NT2/D1 (cell line): ENCODE results near the gene DPEP1.

Source experiments
- DNase-seq: peaks from one replicate; pipeline ENCODE4 v3.0.0-alpha.2; 2011; ENCODE audit warnings: low read depth, low spot score
- H3K27me3 ChIP-seq: 2 replicates; pipeline ENCODE4 v1.6.0; 2011; ENCODE audit warnings: mild to moderate bottlenecking; ENCODE audit not compliant: insufficient read length, insufficient read depth
- H3K36me3 ChIP-seq: 2 replicates; pipeline ENCODE4 v1.6.1; 2011; ENCODE audit warnings: mild to moderate bottlenecking, low read length, mixed read lengths; ENCODE audit not compliant: insufficient read depth, insufficient read length
- H3K4me1 ChIP-seq: 2 replicates; pipeline ENCODE4 v1.5.1; 2011; ENCODE audit not compliant: insufficient read depth, insufficient read length
- H3K4me3 ChIP-seq: 2 replicates; pipeline ENCODE4 v1.5.1; 2011; ENCODE audit warnings: low read depth; ENCODE audit not compliant: insufficient read length
- H3K9ac ChIP-seq: 2 replicates; pipeline ENCODE4 v1.6.0; 2011; ENCODE audit warnings: low read depth; ENCODE audit not compliant: insufficient read length
- H3K9me3 ChIP-seq: 2 replicates; pipeline ENCODE4 v1.5.1; 2011; ENCODE audit warnings: mild to moderate bottlenecking, low read length; ENCODE audit not compliant: insufficient read depth
- SUZ12 ChIP-seq: IDR thresholded peaks from 2 replicates; pipeline ENCODE4 v1.6.1; 2011; ENCODE audit not compliant: insufficient read length, insufficient read depth; ENCODE audit errors: extremely low read depth
- YY1 ChIP-seq: IDR thresholded peaks from 2 replicates; pipeline ENCODE4 v1.6.1; 2011; ENCODE audit not compliant: insufficient read length, insufficient read depth
- ZNF274 ChIP-seq: IDR thresholded peaks from 2 replicates; pipeline ENCODE4 v1.6.1; 2011; ENCODE audit warnings: mild to moderate bottlenecking, low read depth, low read length

The DPEP1 gene

GRCh38 chr16:89613231-89613953 is at the start of gene DPEP1:
DPEP1 (plus strand) TSS chr16:89613642; CDS start chr16:89630411, 16,769 bp downstream.
- DNase-seq = no peak
- H3K4me1 ChIP-seq = peaks cover 13% of the 10 kb centered on the region
- no peaks in the 10 kb centered on the region for H3K36me3 ChIP-seq
- H3K9ac ChIP-seq = no peak within 1 kb of the TSS
- no peaks in the 10 kb centered on the region for H3K27me3 ChIP-seq
- H3K9me3 ChIP-seq = no peaks in the 10 kb centered on the region
- H3K4me3 ChIP-seq = no peak within 1 kb of the TSS
- TF ChIP-seq YY1 = no peak
- no peak for TF ChIP-seq ZNF274
- no peak for TF ChIP-seq SUZ12

GRCh38 chr16:89564476-89565255 is 48.8 kb upstream of the DPEP1 start:
- no peak overlapping the region for H3K4me3 ChIP-seq
- no peaks in the 10 kb centered on the region for H3K9me3 ChIP-seq
- no peak for DNase-seq
- H3K9ac ChIP-seq = peak overlapping the region; percentile 1
- TF ChIP-seq YY1 (no peak), SUZ12 (no peak), ZNF274 (no peak)
- H3K4me1 ChIP-seq = peaks cover 26% of the 10 kb centered on the region
- H3K27me3 ChIP-seq = no peaks in the 10 kb centered on the region
- peaks cover 75% of the 10 kb centered on the region for H3K36me3 ChIP-seq

- H3K9me3 ChIP-seq = no peaks in the 10 kb centered on the region
- DNase-seq = no peak
- no peak overlapping the region for H3K4me3 ChIP-seq
- peaks cover 75% of the 10 kb centered on the region for H3K36me3 ChIP-seq
- TF ChIP-seq ZNF274 = no peak
- no peak for TF ChIP-seq SUZ12
- no peak for TF ChIP-seq YY1
- H3K27me3 ChIP-seq = no peaks in the 10 kb centered on the region
- H3K4me1 ChIP-seq = peaks cover 26% of the 10 kb centered on the region
- peak overlapping the region; percentile 27 for H3K9ac ChIP-seq
Measured at GRCh38 chr16:89565256-89565505, 48.3 kb upstream of the DPEP1 start.

GRCh38 chr16:89565506-89566372 is 47.7 kb upstream of the DPEP1 start:
- H3K9ac ChIP-seq = peak overlapping the region; percentile 37
- H3K27me3 ChIP-seq = no peaks in the 10 kb centered on the region
- peaks cover 26% of the 10 kb centered on the region for H3K4me1 ChIP-seq
- TF ChIP-seq YY1 (no peak), SUZ12 (no peak), ZNF274 (no peak)
- DNase-seq = peak; percentile 64
- H3K36me3 ChIP-seq = peaks cover 74% of the 10 kb centered on the region
- no peak overlapping the region for H3K4me3 ChIP-seq
- H3K9me3 ChIP-seq = no peaks in the 10 kb centered on the region

- TF ChIP-seq SUZ12 = no peak
- no peak for TF ChIP-seq YY1
- TF ChIP-seq ZNF274 = no peak
- Histone ChIP-seq H3K27me3 (no peaks in the 10 kb centered on the region), H3K36me3 (peaks cover 52% of the 10 kb centered on the region), H3K4me1 (peaks cover 27% of the 10 kb centered on the region), H3K4me3 (no peak overlapping the region), H3K9ac (no peak overlapping the region), H3K9me3 (no peaks in the 10 kb centered on the region)
- no peak for DNase-seq
Measured at GRCh38 chr16:89567656-89568594, 45.5 kb upstream of the DPEP1 start.

- H3K9me3 ChIP-seq = no peaks in the 10 kb centered on the region
- no peak overlapping the region for H3K9ac ChIP-seq
- peaks cover 32% of the 10 kb centered on the region for H3K4me1 ChIP-seq
- H3K27me3 ChIP-seq = no peaks in the 10 kb centered on the region
- no peak for DNase-seq
- H3K4me3 ChIP-seq = no peak overlapping the region
- TF ChIP-seq ZNF274 (no peak), SUZ12 (no peak), YY1 (no peak)
- H3K36me3 ChIP-seq = peaks cover 34% of the 10 kb centered on the region
Measured at GRCh38 chr16:89569506-89570341, 43.7 kb upstream of the DPEP1 start.
